ENCODE data around the gene PDE4B. TPM values are rescaled to one million over a fixed set of nuclear protein-coding genes. Genes with fewer than 3 reads are reported as not detected.
"Not testable (repeated sequence)": the region's sequence is repeated elsewhere in the genome, so short reads cannot be mapped to it uniquely, and the experiment has no call there.

The PDE4B gene
- total RNA-seq, 1 experiment from 2014 or later: not detected

GRCh38 chr1:66050123-66050522 lies 257.4 kb downstream of the PDE4B start:
- no TSS peak for BruUV-seq (replicated peaks)
- Mint-ChIP-seq H3K4me3 (ENCODE audit: unreplicated experiment) (no peak overlapping the region), H3K27me3 (ENCODE audit: insufficient read depth, unreplicated experiment) (peaks cover 7% of the 10 kb centered on the region), H3K27ac (ENCODE audit: unreplicated experiment) (no peak overlapping the region), H3K9me3 (ENCODE audit: unreplicated experiment) (no peaks in the 10 kb centered on the region), H3K4me1 (ENCODE audit: low read depth, unreplicated experiment) (no peaks in the 10 kb centered on the region), H3K36me3 (ENCODE audit: insufficient read depth, unreplicated experiment) (no peaks in the 10 kb centered on the region)
- Histone ChIP-seq H3K36me3 (ENCODE audit: control insufficient read depth, insufficient read depth, low read length) (no peaks in the 10 kb centered on the region), H3K4me3 (ENCODE audit: low read depth, low read length) (no peak overlapping the region), H3K27me3 (replicated peaks; ENCODE audit: control insufficient read depth, insufficient read depth, low read length) (no peaks in the 10 kb centered on the region), H3K4me1 (no peaks in the 10 kb centered on the region), H3K9me3 (no peaks in the 10 kb centered on the region)
- ChIA-PET POLR2A (no interaction called here), CTCF (no interaction called here)
- intact Hi-C loops (cut with micrococcal nuclease; ENCODE audit: unreplicated experiment): loop anchor here (10.0 kb wide), 1 partner anchor 195 kb away; no protein-coding TSS in a partner anchor
- no peak for TF ChIP-seq CTCF (IDR thresholded peaks at IDR 0.05; ENCODE audit: insufficient read depth in 1 of 2, low read depth in 1 of 2, low read length in 1 of 2, severe bottlenecking in 1 of 2, unreplicated experiment in 1 of 2)
- no peak for DNase-seq

- no peak for TF ChIP-seq CTCF (IDR thresholded peaks at IDR 0.05; ENCODE audit: insufficient read depth in 1 of 2, low read depth in 1 of 2, low read length in 1 of 2, severe bottlenecking in 1 of 2, unreplicated experiment in 1 of 2)
- no peak overlapping the region for H3K4me3 Mint-ChIP-seq (ENCODE audit: unreplicated experiment)
- intact Hi-C loops (cut with micrococcal nuclease; ENCODE audit: unreplicated experiment): loop anchor here (10.0 kb wide), 1 partner anchor 194 kb away; no protein-coding TSS in a partner anchor
- Histone ChIP-seq H3K4me3 (ENCODE audit: low read depth, low read length) (no peak overlapping the region), H3K9me3 (no peaks in the 10 kb centered on the region), H3K27me3 (replicated peaks; ENCODE audit: control insufficient read depth, insufficient read depth, low read length) (no peaks in the 10 kb centered on the region), H3K36me3 (ENCODE audit: control insufficient read depth, insufficient read depth, low read length) (no peaks in the 10 kb centered on the region), H3K4me1 (no peaks in the 10 kb centered on the region)
- no peak overlapping the region for H3K27ac Mint-ChIP-seq (ENCODE audit: unreplicated experiment)
- no peaks in the 10 kb centered on the region for H3K9me3 Mint-ChIP-seq (ENCODE audit: unreplicated experiment)
- ChIA-PET POLR2A (no interaction called here), CTCF (no interaction called here)
- H3K36me3 Mint-ChIP-seq (ENCODE audit: insufficient read depth, unreplicated experiment): no peaks in the 10 kb centered on the region
- no peak for DNase-seq
- peaks cover 6% of the 10 kb centered on the region for H3K27me3 Mint-ChIP-seq (ENCODE audit: insufficient read depth, unreplicated experiment)
- H3K4me1 Mint-ChIP-seq (ENCODE audit: low read depth, unreplicated experiment): no peaks in the 10 kb centered on the region
- BruUV-seq (replicated peaks): no TSS peak
Measured at GRCh38 chr1:66050633-66051032, 257.9 kb downstream of the PDE4B start.

GRCh38 chr1:66055092-66055491 lies 262.4 kb downstream of the PDE4B start:
- no peaks in the 10 kb centered on the region for H3K9me3 ChIP-seq
- Mint-ChIP-seq H3K36me3 (ENCODE audit: insufficient read depth, unreplicated experiment) (no peaks in the 10 kb centered on the region), H3K27me3 (ENCODE audit: insufficient read depth, unreplicated experiment) (peaks cover 3% of the 10 kb centered on the region), H3K4me1 (ENCODE audit: low read depth, unreplicated experiment) (no peaks in the 10 kb centered on the region), H3K27ac (ENCODE audit: unreplicated experiment) (no peak overlapping the region), H3K9me3 (ENCODE audit: unreplicated experiment) (no peaks in the 10 kb centered on the region), H3K4me3 (ENCODE audit: unreplicated experiment) (no peak overlapping the region)
- H3K36me3 ChIP-seq (ENCODE audit: control insufficient read depth, insufficient read depth, low read length): no peaks in the 10 kb centered on the region
- TF ChIP-seq CTCF (IDR thresholded peaks at IDR 0.05; ENCODE audit: insufficient read depth in 1 of 2, low read depth in 1 of 2, low read length in 1 of 2, severe bottlenecking in 1 of 2, unreplicated experiment in 1 of 2): no peak
- ChIA-PET POLR2A (no interaction called here), CTCF (no interaction called here)
- BruUV-seq (replicated peaks): no TSS peak
- intact Hi-C loops (cut with micrococcal nuclease; ENCODE audit: unreplicated experiment): loop anchor here (10.0 kb wide), 1 partner anchor 190 kb away; no protein-coding TSS in a partner anchor
- H3K4me3 ChIP-seq (ENCODE audit: low read depth, low read length): no peak overlapping the region
- no peak for DNase-seq
- H3K27me3 ChIP-seq (replicated peaks; ENCODE audit: control insufficient read depth, insufficient read depth, low read length): no peaks in the 10 kb centered on the region
- no peaks in the 10 kb centered on the region for H3K4me1 ChIP-seq

GRCh38 chr1:66057448-66057847 lies 264.8 kb downstream of the PDE4B start:
- H3K4me3 ChIP-seq (ENCODE audit: low read depth, low read length); H3K27me3 ChIP-seq (replicated peaks; ENCODE audit: control insufficient read depth, insufficient read depth, low read length); CTCF ChIA-PET; DNase-seq; H3K4me1 Mint-ChIP-seq (ENCODE audit: low read depth, unreplicated experiment); H3K4me1 ChIP-seq; H3K27ac Mint-ChIP-seq (ENCODE audit: unreplicated experiment); H3K4me3 Mint-ChIP-seq (ENCODE audit: unreplicated experiment); H3K27me3 Mint-ChIP-seq (ENCODE audit: insufficient read depth, unreplicated experiment); POLR2A ChIA-PET; BruUV-seq (replicated peaks); H3K9me3 ChIP-seq; H3K9me3 Mint-ChIP-seq (ENCODE audit: unreplicated experiment); H3K36me3 Mint-ChIP-seq (ENCODE audit: insufficient read depth, unreplicated experiment); H3K36me3 ChIP-seq (ENCODE audit: control insufficient read depth, insufficient read depth, low read length): not testable (repeated sequence)
- intact Hi-C loops (cut with micrococcal nuclease; ENCODE audit: unreplicated experiment): loop anchor here (10.0 kb wide), 1 partner anchor 187 kb away; no protein-coding TSS in a partner anchor
